PC-3 (cell line): ENCODE data around the gene TMEM213. TPM values are rescaled to one million over a fixed set of nuclear protein-coding genes. Genes with fewer than 3 reads are reported as not detected.

Experiments
- ATAC-seq: fragments of 200-7000 bp; cut with Tn5 transposase; 2 replicates; pipeline ENCODE4 v1.9.1; 2020; ENCODE audit warnings: mild to moderate bottlenecking, moderate library complexity
- BruUV-seq: library from RNA; stranded (reverse); fragments of 400-500 nt; replicated peaks from 2 replicates; lab custom pipeline; 2021; lab: Mats Ljungman, UMichigan
- CTCF ChIA-PET: fragments of 300-600 bp; sonication (Branson Sonifier 250); formaldehyde crosslinking; loops from one replicate; lab custom pipeline; 2022; ENCODE audit warnings: antibody characterized with exemption; lab: Charles Lee
- POLR2A ChIA-PET: fragments of 300-600 bp; sonication (Branson Sonifier 250); formaldehyde crosslinking; loops from one replicate; lab custom pipeline; 2022; ENCODE audit warnings: antibody characterized with exemption; ENCODE audit not compliant: unreplicated experiment; lab: Charles Lee
- DNase-seq: peaks from one replicate; pipeline ENCODE4 v3.0.0-alpha.2; 2015
- H2AFZ ChIP-seq: fragments of 300-600 bp; sonication (generic); 2 replicates; pipeline ENCODE4 v1.6.0; 2016; ENCODE audit warnings: antibody characterized with exemption, low read length
- H3F3A ChIP-seq: fragments of 300-600 bp; sonication (generic); one replicate; pipeline ENCODE4 v1.6.0; 2017; ENCODE audit warnings: antibody characterized with exemption, low read length, control low read depth, mild to moderate bottlenecking; ENCODE audit not compliant: unreplicated experiment
- H3K27ac ChIP-seq: fragments of 300-600 bp; sonication (generic); 2 replicates; pipeline ENCODE4 v1.5.1; 2016; ENCODE audit warnings: mild to moderate bottlenecking, low read length
- H3K27me3 ChIP-seq: fragments of 300-600 bp; sonication (generic); 2 replicates; pipeline ENCODE4 v1.6.1; 2016; ENCODE audit warnings: low read length, mixed read lengths
- H3K36me3 ChIP-seq: fragments of 300-600 bp; sonication (generic); 2 replicates; pipeline ENCODE4 v1.6.1; 2016; ENCODE audit warnings: low read depth, mixed run types, low read length, mixed read lengths
- H3K4me1 ChIP-seq: fragments of 300-600 bp; sonication (generic); 2 replicates; pipeline ENCODE4 v1.5.1; 2016; ENCODE audit warnings: low read length; ENCODE audit not compliant: insufficient read depth
- H3K4me2 ChIP-seq: fragments of 300-600 bp; sonication (generic); 2 replicates; pipeline ENCODE4 v1.6.0; 2016; ENCODE audit warnings: low read length
- H3K4me3 ChIP-seq: fragments of 300-600 bp; sonication (generic); 2 replicates; pipeline ENCODE4 v1.5.1; 2016; ENCODE audit warnings: mild to moderate bottlenecking, low read length, mixed read lengths
- H3K79me2 ChIP-seq: fragments of 300-600 bp; sonication (generic); 2 replicates; pipeline ENCODE4 v1.6.1; 2017; ENCODE audit warnings: low read length, mixed read lengths
- H3K9ac ChIP-seq: fragments of 300-600 bp; sonication (generic); 2 replicates; pipeline ENCODE4 v1.6.0; 2016; ENCODE audit warnings: mild to moderate bottlenecking, low read length
- H3K9me2 ChIP-seq: fragments of 300-600 bp; sonication (generic); replicated peaks from 2 replicates; pipeline ENCODE4 v1.6.1; 2016; ENCODE audit warnings: mixed run types, low read length, mixed read lengths
- H3K9me3 ChIP-seq: fragments of 300-600 bp; sonication (generic); 2 replicates; pipeline ENCODE4 v1.6.1; 2016; ENCODE audit warnings: low read length, mixed read lengths
- H4K20me1 ChIP-seq: fragments of 300-600 bp; sonication (generic); 2 replicates; pipeline ENCODE4 v1.6.1; 2016; ENCODE audit warnings: low read length, mixed read lengths
- EZH2 ChIP-seq: fragments of 300-600 bp; sonication (generic); IDR thresholded peaks from one replicate; pipeline ENCODE4 v1.6.1; 2017; ENCODE audit warnings: antibody characterized with exemption, mild to moderate bottlenecking, low read length; ENCODE audit not compliant: unreplicated experiment
- EZH2phosphoT487 ChIP-seq: fragments of 300-600 bp; sonication (generic); IDR thresholded peaks from 2 replicates; pipeline ENCODE4 v1.6.1; 2018; ENCODE audit warnings: mild to moderate bottlenecking, antibody characterized with exemption, low read length, borderline replicate concordance
- intact Hi-C: fragments of 100-400 bp; cut with micrococcal nuclease; formaldehyde crosslinking; loops from 2 replicates; pipeline ENCODE4 v1.9.0; 2023
- total RNA-seq: library from RNA; depleted of rRNA; stranded (reverse); fragments of >200 nt; gene quantifications from 2 replicates; pipeline ENCODE4 v1.2.3, GENCODE V29; 2014
- TF ChIP-seq, protein P1 (sequence below): fragments of 300-600 bp; sonication (generic); conservative IDR thresholded peaks from 2 replicates; pipeline ENCODE4 v1.5.1; 2017; ENCODE audit warnings: antibody characterized with exemption, low read depth, mild to moderate bottlenecking, low read length

TMEM213 gene
- total RNA-seq, 1 experiment from 2014 or later, result not detected

DNA sequence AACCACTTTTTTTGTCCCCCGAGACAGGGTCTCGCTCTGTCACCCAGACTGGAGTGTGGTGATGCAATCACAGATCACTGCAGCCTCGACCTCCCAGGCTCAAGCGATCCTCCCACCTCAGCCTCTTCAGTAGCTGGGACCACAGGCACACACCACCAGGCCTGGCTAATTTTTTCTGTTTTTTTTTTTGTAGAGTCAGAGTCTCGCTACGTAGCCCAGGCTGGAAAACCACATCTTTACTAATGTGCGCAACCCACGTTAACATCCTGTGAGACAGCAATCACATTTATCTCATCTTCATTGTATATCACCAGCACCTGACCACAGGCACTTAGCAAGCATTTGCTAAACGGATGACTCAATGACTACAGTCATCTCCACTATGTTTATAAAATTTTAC lies 78.0 kb downstream of the TMEM213 start:
- Histone ChIP-seq H3K9ac (peak overlapping the region; percentile 65), H4K20me1 (no peaks in the 10 kb centered on the region), H2AFZ (no peak overlapping the region), H3F3A (no peaks in the 10 kb centered on the region), H3K27ac (peak overlapping the region; percentile 91), H3K4me3 (no peak overlapping the region), H3K4me2 (peak overlapping the region; percentile 28), H3K79me2 (no peaks in the 10 kb centered on the region), H3K9me3 (no peaks in the 10 kb centered on the region), H3K4me1 (peaks cover 53% of the 10 kb centered on the region), H3K36me3 (peaks cover 8% of the 10 kb centered on the region; the same call in 1 of the 2 replicates), H3K27me3 (no peaks in the 10 kb centered on the region), H3K9me2 (no peaks in the 10 kb centered on the region)
- ATAC-seq, result peak; percentile 91
- intact Hi-C loops, result no loop called here
- ChIA-PET POLR2A (no interaction called here), CTCF (no interaction called here)
- TF ChIP-seq EZH2 (no peak), EZH2phosphoT487 (no peak)
- TF ChIP-seq, protein P1, sequence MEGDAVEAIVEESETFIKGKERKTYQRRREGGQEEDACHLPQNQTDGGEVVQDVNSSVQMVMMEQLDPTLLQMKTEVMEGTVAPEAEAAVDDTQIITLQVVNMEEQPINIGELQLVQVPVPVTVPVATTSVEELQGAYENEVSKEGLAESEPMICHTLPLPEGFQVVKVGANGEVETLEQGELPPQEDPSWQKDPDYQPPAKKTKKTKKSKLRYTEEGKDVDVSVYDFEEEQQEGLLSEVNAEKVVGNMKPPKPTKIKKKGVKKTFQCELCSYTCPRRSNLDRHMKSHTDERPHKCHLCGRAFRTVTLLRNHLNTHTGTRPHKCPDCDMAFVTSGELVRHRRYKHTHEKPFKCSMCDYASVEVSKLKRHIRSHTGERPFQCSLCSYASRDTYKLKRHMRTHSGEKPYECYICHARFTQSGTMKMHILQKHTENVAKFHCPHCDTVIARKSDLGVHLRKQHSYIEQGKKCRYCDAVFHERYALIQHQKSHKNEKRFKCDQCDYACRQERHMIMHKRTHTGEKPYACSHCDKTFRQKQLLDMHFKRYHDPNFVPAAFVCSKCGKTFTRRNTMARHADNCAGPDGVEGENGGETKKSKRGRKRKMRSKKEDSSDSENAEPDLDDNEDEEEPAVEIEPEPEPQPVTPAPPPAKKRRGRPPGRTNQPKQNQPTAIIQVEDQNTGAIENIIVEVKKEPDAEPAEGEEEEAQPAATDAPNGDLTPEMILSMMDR, result no peak
- peak; percentile 93 for DNase-seq
- no TSS peak for BruUV-seq

DNA sequence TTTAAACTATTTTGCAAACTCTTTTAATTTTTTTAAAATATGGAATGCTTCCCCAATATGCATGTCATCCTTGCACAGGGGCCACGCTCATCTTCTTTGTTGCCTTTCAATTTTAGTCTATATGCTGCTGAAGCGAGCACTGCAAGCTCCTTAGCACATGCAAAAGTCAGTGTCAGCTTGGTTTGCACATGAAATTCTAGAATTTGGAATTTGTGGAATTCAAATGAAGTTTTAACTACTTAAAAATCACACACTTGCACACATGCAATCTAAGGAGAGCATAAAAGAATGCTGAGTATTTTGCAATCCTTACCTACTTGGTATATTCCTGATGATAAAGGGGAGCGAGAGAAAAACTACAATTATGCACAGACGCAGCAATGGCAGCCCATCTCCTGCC lies 78.5 kb downstream of the TMEM213 start:
- ATAC-seq (peak; percentile 2; the same call in 1 of the 2 replicates), DNase-seq (peak; percentile 8)
- no peaks in the 10 kb centered on the region for H3K9me2 ChIP-seq
- no peaks in the 10 kb centered on the region for H3K79me2 ChIP-seq
- no peaks in the 10 kb centered on the region for H4K20me1 ChIP-seq
- no peak overlapping the region for H3K4me3 ChIP-seq
- H3K4me1 ChIP-seq, result peaks cover 53% of the 10 kb centered on the region
- H3K27ac ChIP-seq, result peak overlapping the region; percentile 91
- no peaks in the 10 kb centered on the region for H3K27me3 ChIP-seq
- no TSS peak for BruUV-seq
- H3K36me3 ChIP-seq, result peaks cover 9% of the 10 kb centered on the region; the same call in 1 of the 2 replicates
- H3K9ac ChIP-seq, result peak overlapping the region; percentile 55
- ChIA-PET POLR2A (no interaction called here), CTCF (no interaction called here)
- no peaks in the 10 kb centered on the region for H3K9me3 ChIP-seq
- H2AFZ ChIP-seq, result no peak overlapping the region
- peak overlapping the region; percentile 37 for H3K4me2 ChIP-seq
- intact Hi-C loops, result no loop called here
- TF ChIP-seq EZH2phosphoT487 (no peak), EZH2 (no peak)
- TF ChIP-seq, protein P1, result no peak
- no peaks in the 10 kb centered on the region for H3F3A ChIP-seq

DNA sequence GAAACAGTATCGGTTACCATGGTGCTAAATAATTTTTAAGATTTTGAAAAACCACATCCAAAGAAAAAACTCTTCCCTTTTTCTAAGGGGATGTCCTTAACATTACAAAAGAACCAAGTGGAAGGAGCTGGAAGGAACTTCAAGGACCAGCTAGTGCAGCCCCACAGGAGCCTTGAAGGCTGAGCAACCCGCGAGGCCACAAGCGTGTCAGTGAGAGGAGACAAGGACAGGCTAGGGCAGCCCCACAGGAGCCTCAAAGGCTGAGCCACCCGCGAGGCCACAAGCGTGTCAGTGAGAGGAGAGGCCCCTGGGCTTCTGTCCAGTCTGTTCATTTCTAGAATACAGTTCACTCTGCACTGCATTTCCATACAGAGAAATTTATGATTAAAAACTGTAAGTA lies 80.3 kb downstream of the TMEM213 start:
- H3K9me3 ChIP-seq, result no peaks in the 10 kb centered on the region
- ChIA-PET POLR2A (interaction anchor here (0.6 kb wide), 1 partner anchor 383 kb away, joined by 4 read pairs; no protein-coding TSS in a partner anchor), CTCF (interaction anchor here (1.2 kb wide), 1 partner anchor 8 kb away, joined by 3 read pairs; no protein-coding TSS in a partner anchor)
- no peaks in the 10 kb centered on the region for H3K9me2 ChIP-seq
- H3K27me3 ChIP-seq, result no peaks in the 10 kb centered on the region
- no peak for TF ChIP-seq EZH2
- no peak for TF ChIP-seq EZH2phosphoT487
- H3K36me3 ChIP-seq, result peaks cover 12% of the 10 kb centered on the region; the same call in 1 of the 2 replicates
- intact Hi-C loops, result no loop called here
- no peaks in the 10 kb centered on the region for H4K20me1 ChIP-seq
- H3K79me2 ChIP-seq, result no peaks in the 10 kb centered on the region
- BruUV-seq, result no TSS peak
- no peak overlapping the region for H3K4me2 ChIP-seq
- no peaks in the 10 kb centered on the region for H3F3A ChIP-seq
- no peak for ATAC-seq
- no peak overlapping the region for H2AFZ ChIP-seq
- DNase-seq, result no peak
- peak overlapping the region; percentile 55; the same call in 1 of the 2 replicates for H3K9ac ChIP-seq
- peaks cover 42% of the 10 kb centered on the region for H3K4me1 ChIP-seq
- no peak overlapping the region for H3K4me3 ChIP-seq
- peak overlapping the region; percentile 91 for H3K27ac ChIP-seq
